Prostate gland (tissue), 2 donors: ENCODE data around the gene TRIO. TPM values are rescaled to one million over a fixed set of nuclear protein-coding genes. Genes with fewer than 3 reads are reported as not detected.

Experiments
- DNase-seq: peaks from one replicate; pipeline ENCODE4 v3.0.0-alpha.2; 2019; ENCODE audit warnings: low spot score
- H3K27ac ChIP-seq, 2 donors: fragments of 200-600 bp; sonication (generic); 2 replicates each; pipeline ENCODE4 v1.5.1; 2017 to 2019
- H3K27me3 ChIP-seq: fragments of 200-600 bp; sonication (generic); replicated peaks from 2 replicates; pipeline ENCODE4 v1.5.1; 2019; ENCODE audit not compliant: insufficient read depth
- H3K36me3 ChIP-seq, 2 donors: fragments of 200-600 bp; sonication (generic); 1 replicate in 1 of 2; 2 replicates in 1 of 2; pipeline versions ENCODE4 v1.5.1 to v1.8.1; 2017 to 2019
- H3K4me1 ChIP-seq: fragments of 200-600 bp; sonication (generic); replicated peaks from 2 replicates; pipeline ENCODE4 v1.5.1; 2019
- H3K4me3 ChIP-seq, 2 donors: fragments of 200-600 bp; sonication (generic); 2 replicates each; pipeline ENCODE4 v1.5.1; 2017 to 2019
- H3K9me3 ChIP-seq: fragments of 200-600 bp; sonication (generic); 2 replicates; pipeline ENCODE4 v1.5.1; 2017
- CTCF ChIP-seq, 4 experiments: fragments of 200-600 bp in 2 of 4; fragments of 450-650 bp in 2 of 4; sonication (generic) in 2 of 4; IDR thresholded peaks; 1 replicate in 3 of 4; 2 replicates in 1 of 4; pipeline ENCODE4 v1.5.1; 2016 to 2019; ENCODE audit warnings: antibody characterized with exemption in 4 of 4, mild to moderate bottlenecking in 2 of 4, moderate library complexity in 2 of 4
- POLR2A ChIP-seq: fragments of 450-650 bp; IDR thresholded peaks from one replicate; pipeline ENCODE4 v1.6.1; 2016; ENCODE audit warnings: antibody characterized with exemption, mild to moderate bottlenecking
- POLR2AphosphoS5 ChIP-seq: sonication (generic); formaldehyde crosslinking; IDR thresholded peaks from one replicate; pipeline ENCODE4 v1.6.1; 2017; ENCODE audit warnings: antibody characterized with exemption
- WGBS: methylation state at CpG from one replicate; pipeline ENCODE4 v1.1.5; 2018; 5-methylcytosine and 5-hydroxymethylcytosine counted together
- intact Hi-C: fragments of 100-400 bp; cut with DNase I; formaldehyde crosslinking; loops from one replicate; pipeline ENCODE4 v1.14.2; 2022
- total RNA-seq, 2 donors: library from RNA; depleted of rRNA; stranded (reverse); fragments of >200 nt; gene quantifications; one replicate each; pipeline ENCODE4 v1.1.0, GENCODE V29; 2016

The TRIO gene
- total RNA-seq, 2 donors from 2014 or later = 90.3 to 197 TPM

DNA sequence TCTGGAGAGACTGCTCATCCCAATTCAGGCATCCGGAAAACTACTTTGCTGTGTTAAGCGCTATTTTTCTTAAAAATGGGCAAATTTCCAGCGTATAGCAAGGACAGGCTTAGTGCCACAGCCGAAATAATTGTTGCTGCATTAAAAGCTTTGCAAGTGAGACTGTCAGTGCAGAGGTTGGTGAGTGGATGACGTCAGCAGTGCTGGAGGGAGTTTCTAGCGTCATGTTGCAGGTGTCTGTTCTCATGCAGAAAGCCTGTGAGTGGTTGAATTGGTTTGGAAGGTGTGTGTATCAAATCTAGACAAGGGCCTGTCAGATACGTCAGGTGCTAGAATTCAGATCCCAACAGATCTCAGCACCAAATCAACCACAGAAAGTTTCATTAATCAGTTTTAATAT, 204.4 kb downstream of the TRIO start:
- Histone ChIP-seq H3K27ac (no peak overlapping the region), H3K36me3 (no peaks in the 10 kb centered on the region), H3K4me1 (no peaks in the 10 kb centered on the region), H3K27me3 (no peaks in the 10 kb centered on the region), H3K4me3 (no peak overlapping the region), H3K9me3 (no peaks in the 10 kb centered on the region)
- DNase-seq = no peak
- intact Hi-C loops = no loop called here
- WGBS = 81% methylated on average over 7 of the region's 7 CpGs
- no peak for TF ChIP-seq CTCF (IDR thresholded peaks at IDR 0.05)
- no peak for TF ChIP-seq POLR2AphosphoS5
- TF ChIP-seq POLR2A = no peak

GRCh38 chr5:14348142-14348541, 205.0 kb downstream of the TRIO start:
- Histone ChIP-seq H3K36me3 (no peaks in the 10 kb centered on the region), H3K9me3 (no peaks in the 10 kb centered on the region), H3K4me3 (no peak overlapping the region), H3K27me3 (no peaks in the 10 kb centered on the region), H3K4me1 (no peaks in the 10 kb centered on the region), H3K27ac (no peak overlapping the region)
- TF ChIP-seq POLR2A = no peak
- no peak for TF ChIP-seq CTCF (IDR thresholded peaks at IDR 0.05)
- TF ChIP-seq POLR2AphosphoS5 = no peak
- intact Hi-C loops = no loop called here
- WGBS = 81% methylated on average over 5 of the region's 5 CpGs
- DNase-seq = no peak

DNA sequence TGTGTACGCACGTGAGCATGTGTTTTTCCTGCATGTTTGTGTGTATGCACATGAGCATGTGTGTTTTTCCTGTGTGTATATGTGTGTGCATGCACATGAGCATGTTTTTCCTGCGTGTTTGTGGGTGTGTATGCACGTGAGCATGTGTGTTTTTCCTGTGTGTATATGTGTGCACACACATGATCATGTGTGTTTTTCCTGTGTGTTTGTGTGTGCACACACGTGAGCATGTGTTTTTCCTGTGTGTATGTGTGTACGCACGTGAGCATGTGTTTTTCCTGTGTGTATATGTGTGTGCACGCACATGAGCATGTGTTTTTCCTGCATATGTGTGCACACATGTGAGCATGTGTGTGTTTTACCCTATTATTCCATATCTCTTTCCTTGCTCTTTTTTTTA, 205.9 kb downstream of the TRIO start:
- TF ChIP-seq CTCF (IDR thresholded peaks at IDR 0.05) (no peak), POLR2A (no peak), POLR2AphosphoS5 (no peak)
- H3K27me3 ChIP-seq = no peaks in the 10 kb centered on the region
- WGBS = 92% methylated on average over 8 of the region's 8 CpGs
- intact Hi-C loops = no loop called here
- H3K36me3 ChIP-seq = no peaks in the 10 kb centered on the region
- H3K9me3 ChIP-seq = no peaks in the 10 kb centered on the region
- H3K4me1 ChIP-seq = no peaks in the 10 kb centered on the region
- no peak overlapping the region for H3K4me3 ChIP-seq
- H3K27ac ChIP-seq = no peak overlapping the region
- no peak for DNase-seq

DNA sequence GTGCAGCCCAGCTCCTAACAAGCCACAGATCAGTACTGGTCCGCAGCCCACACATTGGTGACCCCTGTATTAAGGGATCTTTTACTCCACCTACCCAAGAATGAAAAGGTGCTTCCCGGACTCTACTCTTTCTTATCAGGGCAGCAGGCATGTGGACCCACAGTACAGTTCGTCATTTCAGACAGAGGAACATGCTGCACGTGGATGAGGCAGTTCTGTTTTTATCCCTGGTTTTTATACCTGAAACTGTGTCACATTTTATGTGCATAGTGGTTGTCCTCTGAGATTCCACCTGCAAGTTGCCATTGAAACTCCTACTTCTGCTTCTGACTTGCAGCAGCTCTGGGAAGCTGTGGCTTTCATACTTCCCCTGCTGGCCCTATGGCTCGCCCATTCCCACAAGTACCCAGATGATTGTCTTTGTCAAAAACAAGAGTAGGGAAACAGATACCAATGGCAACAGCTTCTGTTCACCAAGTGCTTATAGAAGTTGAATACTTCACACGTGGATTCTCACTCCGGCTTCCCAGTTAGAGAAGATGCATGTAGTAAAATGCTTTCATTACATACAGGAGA, 208.0 kb downstream of the TRIO start:
- H3K36me3 ChIP-seq = no peaks in the 10 kb centered on the region
- WGBS = 77% methylated on average over 7 of the region's 7 CpGs
- no peak overlapping the region for H3K27ac ChIP-seq
- H3K27me3 ChIP-seq = no peaks in the 10 kb centered on the region
- no peak overlapping the region for H3K4me3 ChIP-seq
- no peak for DNase-seq
- intact Hi-C loops = loop anchor here (5.0 kb wide), 1 partner anchor 359 kb away; no protein-coding TSS in a partner anchor
- TF ChIP-seq CTCF (IDR thresholded peaks at IDR 0.05) (no peak), POLR2AphosphoS5 (no peak), POLR2A (no peak)
- no peaks in the 10 kb centered on the region for H3K4me1 ChIP-seq
- no peaks in the 10 kb centered on the region for H3K9me3 ChIP-seq
